SK-N-SH treated with all-trans-retinoic acid at 6 μM for 48 hours (cell line): Measurements from ENCODE around the gene NCAPG2.

Experiments
- ARNTL ChIP-seq: fragments of 450-650 bp; formaldehyde crosslinking; IDR thresholded peaks from 2 replicates; pipeline ENCODE4 v1.5.0; 2020; ENCODE audit warnings: low read depth, mild to moderate bottlenecking, moderate library complexity, borderline replicate concordance
- CSRNP3 ChIP-seq: fragments of 250-450 bp; sonication (Bioruptor Pico); IDR thresholded peaks from 2 replicates; pipeline ENCODE4 v1.5.1; 2021; ENCODE audit warnings: mild to moderate bottlenecking, moderate library complexity
- ESRRG ChIP-seq: fragments of 250-450 bp; sonication (Bioruptor Pico); IDR thresholded peaks from 2 replicates; pipeline ENCODE4 v1.6.1; 2021; ENCODE audit warnings: mild to moderate bottlenecking
- PATZ1 ChIP-seq: fragments of 250-450 bp; sonication (Bioruptor Pico); IDR thresholded peaks from 2 replicates; pipeline ENCODE4 v1.8.0; 2020; ENCODE audit warnings: mild to moderate bottlenecking, moderate library complexity, borderline replicate concordance
- SNAI2 ChIP-seq: fragments of 250-450 bp; sonication (Bioruptor Pico); IDR thresholded peaks from 2 replicates; pipeline ENCODE4 v1.5.0; 2020; ENCODE audit warnings: mild to moderate bottlenecking, moderate library complexity
- TOX ChIP-seq: fragments of 250-450 bp; sonication (Bioruptor Pico); IDR thresholded peaks from 2 replicates; pipeline ENCODE4 v1.8.0; 2021; ENCODE audit warnings: mild to moderate bottlenecking, moderate library complexity, borderline replicate concordance
- ZFP3 ChIP-seq: fragments of 250-450 bp; sonication (Bioruptor Pico); IDR thresholded peaks from 2 replicates; pipeline ENCODE4 v1.5.0; 2020; ENCODE audit warnings: mild to moderate bottlenecking, moderate library complexity
- ZFP30 ChIP-seq: fragments of 450-650 bp; formaldehyde crosslinking; IDR thresholded peaks from 2 replicates; pipeline ENCODE4 v1.5.0; 2022; ENCODE audit warnings: mild to moderate bottlenecking, moderate library complexity
- ZNF565 ChIP-seq: fragments of 450-650 bp; formaldehyde crosslinking; conservative IDR thresholded peaks from 2 replicates; pipeline ENCODE4 v1.5.0; 2020; ENCODE audit warnings: low read depth, mild to moderate bottlenecking, moderate library complexity
- ZNF70 ChIP-seq: fragments of 450-650 bp; formaldehyde crosslinking; IDR thresholded peaks from 2 replicates; pipeline ENCODE4 v1.5.0; 2020; ENCODE audit warnings: mild to moderate bottlenecking, moderate library complexity

- TF ChIP-seq PATZ1 (CRISPR knock-in tag) (no peak), CSRNP3 (CRISPR knock-in tag) (no peak), ZFP30 (no peak), SNAI2 (no peak), TOX (CRISPR knock-in tag) (no peak), ARNTL (no peak), ZNF565 (no peak), ZFP3 (CRISPR knock-in tag) (no peak), ESRRG (no peak), ZNF70 (no peak)
Observed at GRCh38 chr7:158685693-158686092, 18.9 kb downstream of the NCAPG2 start.
